Spleen (tissue), 11 donors: ENCODE data around the gene SLC8B1. TPM values are rescaled to one million over a fixed set of nuclear protein-coding genes. Genes with fewer than 3 reads are reported as not detected.

Experiments used
- DNase-seq: peaks from one replicate; pipeline ENCODE4 v3.0.0-alpha.2; 2020
- H3K27ac ChIP-seq, 8 donors: fragments of 200-600 bp; sonication (generic) in 7 of 8; 1 replicate in 4 of 8; 2 replicates in 4 of 8; pipeline versions ENCODE4 v1.5.0 to v1.8.0; 2016 to 2021; ENCODE audit warnings: inconsistent platforms in 4 of 8, mild to moderate bottlenecking in 4 of 8, moderate library complexity in 1 of 8
- H3K27me3 ChIP-seq, 7 donors: fragments of 200-600 bp; sonication (generic) in 6 of 7; replicated peaks in 1 of 7; 1 replicate in 4 of 7; 2 replicates in 3 of 7; pipeline versions ENCODE4 v1.5.0 to v1.8.0; 2016 to 2021; ENCODE audit warnings: inconsistent platforms in 3 of 7, mild to moderate bottlenecking in 1 of 7
- H3K36me3 ChIP-seq, 6 donors: fragments of 200-600 bp; sonication (generic) in 5 of 6; 1 replicate in 4 of 6; 2 replicates in 2 of 6; pipeline versions ENCODE4 v1.5.0 to v1.8.0; 2016 to 2021; ENCODE audit warnings: inconsistent platforms in 2 of 6
- H3K4me1 ChIP-seq, 6 donors: fragments of 200-600 bp; sonication (generic) in 5 of 6; 1 replicate in 3 of 6; 2 replicates in 3 of 6; pipeline versions ENCODE4 v1.5.0 to v1.8.0; 2016 to 2021; ENCODE audit warnings: inconsistent platforms in 3 of 6
- H3K4me3 ChIP-seq, 8 donors: fragments of 200-600 bp; sonication (generic) in 7 of 8; 1 replicate in 4 of 8; 2 replicates in 4 of 8; pipeline versions ENCODE4 v1.5.0 to v1.8.0; 2016 to 2021; ENCODE audit warnings: inconsistent platforms in 4 of 8, mild to moderate bottlenecking in 4 of 8, moderate library complexity in 2 of 8
- H3K9me3 ChIP-seq, 8 donors: fragments of 200-600 bp; sonication (generic) in 7 of 8; 1 replicate in 4 of 8; 2 replicates in 4 of 8; pipeline versions ENCODE4 v1.5.0 to v1.8.0; 2016 to 2021; ENCODE audit warnings: inconsistent platforms in 4 of 8
- POLR2A ChIP-seq, 3 donors: fragments of 450-650 bp; IDR thresholded peaks; one replicate each; pipeline ENCODE4 v1.5.1; 2017; ENCODE audit warnings: antibody characterized with exemption in 3 of 3, mild to moderate bottlenecking in 1 of 3
- POLR2AphosphoS5 ChIP-seq, 3 donors: sonication (generic); formaldehyde crosslinking; IDR thresholded peaks; one replicate each; pipeline ENCODE4 v1.5.1; 2017; ENCODE audit warnings: antibody characterized with exemption in 3 of 3
- WGBS, 5 donors: extraction: QIAGEN DNeasy Blood & Tissue Kit in 3 of 5; methylation state at CpG; one replicate each; pipeline versions ENCODE4 v1.1.5 to v1.1.7; 2013 to 2018; 5-methylcytosine and 5-hydroxymethylcytosine counted together
- intact Hi-C: fragments of 100-400 bp; cut with DNase I; formaldehyde crosslinking; loops from one replicate; pipeline ENCODE4 v1.15.0; 2023; ENCODE audit warnings: low total_unique reads
- polyA plus RNA-seq, 3 donors: library from polyadenylated mRNA; stranded (reverse); fragments of 200-250 nt; gene quantifications; one replicate each; pipeline ENCODE4 v1.2.1, GENCODE V29; 2013
- total RNA-seq, 7 donors: library from RNA; depleted of rRNA in 3 of 7; stranded (reverse); fragments of >200 nt in 3 of 7; fragmentation: NEBNext Ultra II Directional in 4 of 7; extraction: Animal tissue kit (Norgen Biotek cat#: 25700) in 4 of 7; gene quantifications; one replicate each; pipeline versions ENCODE4 v1.1.0 to v1.2.1, GENCODE V29; 2016 to 2021
- TF ChIP-seq, protein P1 (sequence below), 11 experiments: fragments of 200-600 bp in 7 of 11; fragments of 450-650 bp in 4 of 11; sonication (generic) in 4 of 11; IDR thresholded peaks in 8 of 11; conservative IDR thresholded peaks in 3 of 11; 1 replicate in 7 of 11; 2 replicates in 4 of 11; pipeline versions ENCODE4 v1.4.0 to v1.8.0; 2016 to 2021; ENCODE audit warnings: antibody characterized with exemption in 11 of 11, inconsistent platforms in 4 of 11, mild to moderate bottlenecking in 1 of 11
- donor health status: healthy with polysubstance abuse.
- donor health status: DM: no; HTN: no; CAD: no; lungs with moderate emphysema.
- donor health status: DM: no; HTN: no; CAD: no.
- donor health status: Bipolar disorder and iron deficiency.
- donor health status: healthy.
- donor health status: DM: no; HTN: no; CAD: no.
- donor health status: DM: yes; HTN: yes; CAD: no.

Gene SLC8B1
- total and polyA plus RNA-seq, 10 donors, result 15.0 to 126 (median 71.1) TPM

DNA sequence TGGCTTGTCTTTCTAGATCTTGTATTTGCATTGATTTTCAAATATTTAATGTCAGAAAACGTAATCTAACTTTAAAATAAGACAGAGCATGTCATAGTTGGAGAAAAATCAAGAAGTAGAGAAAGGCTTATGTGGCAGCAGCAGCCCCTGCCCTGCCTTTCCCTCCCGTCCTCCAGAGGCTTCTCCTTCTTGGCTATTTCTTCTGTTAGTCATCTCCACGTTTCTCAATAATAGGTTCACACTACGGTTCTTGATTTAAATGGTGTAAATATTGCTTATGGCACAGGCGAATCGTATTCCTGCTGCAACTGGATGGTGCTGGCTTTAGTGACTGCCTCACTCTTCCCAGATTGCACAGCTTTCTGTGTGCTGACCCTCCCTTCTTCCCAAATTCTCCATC, 42.8 kb downstream of the SLC8B1 start:
- TF ChIP-seq POLR2A (IDR thresholded peaks at IDR 0.05) (no peak), POLR2AphosphoS5 (IDR thresholded peaks at IDR 0.05) (no peak)
- TF ChIP-seq, protein P1, sequence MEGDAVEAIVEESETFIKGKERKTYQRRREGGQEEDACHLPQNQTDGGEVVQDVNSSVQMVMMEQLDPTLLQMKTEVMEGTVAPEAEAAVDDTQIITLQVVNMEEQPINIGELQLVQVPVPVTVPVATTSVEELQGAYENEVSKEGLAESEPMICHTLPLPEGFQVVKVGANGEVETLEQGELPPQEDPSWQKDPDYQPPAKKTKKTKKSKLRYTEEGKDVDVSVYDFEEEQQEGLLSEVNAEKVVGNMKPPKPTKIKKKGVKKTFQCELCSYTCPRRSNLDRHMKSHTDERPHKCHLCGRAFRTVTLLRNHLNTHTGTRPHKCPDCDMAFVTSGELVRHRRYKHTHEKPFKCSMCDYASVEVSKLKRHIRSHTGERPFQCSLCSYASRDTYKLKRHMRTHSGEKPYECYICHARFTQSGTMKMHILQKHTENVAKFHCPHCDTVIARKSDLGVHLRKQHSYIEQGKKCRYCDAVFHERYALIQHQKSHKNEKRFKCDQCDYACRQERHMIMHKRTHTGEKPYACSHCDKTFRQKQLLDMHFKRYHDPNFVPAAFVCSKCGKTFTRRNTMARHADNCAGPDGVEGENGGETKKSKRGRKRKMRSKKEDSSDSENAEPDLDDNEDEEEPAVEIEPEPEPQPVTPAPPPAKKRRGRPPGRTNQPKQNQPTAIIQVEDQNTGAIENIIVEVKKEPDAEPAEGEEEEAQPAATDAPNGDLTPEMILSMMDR (IDR thresholded peaks at IDR 0.05 in 8 of 11, conservative IDR thresholded peaks at IDR 0.05 in 3 of 11), result no peak
- no peaks in the 10 kb centered on the region for H3K27me3 ChIP-seq
- no peak overlapping the region for H3K27ac ChIP-seq
- intact Hi-C loops, result no loop called here
- peaks cover 0 to 11% (median 0%) of the 10 kb centered on the region in 6 donors for H3K4me1 ChIP-seq
- H3K4me3 ChIP-seq, result no peak overlapping the region
- 87 to 94% (median 89%) methylated on average over 6 of the region's 6 CpGs for WGBS, 5 donors
- no peaks in the 10 kb centered on the region for H3K9me3 ChIP-seq
- no peak for DNase-seq
- peaks cover 2 to 100% (median 94%) of the 10 kb centered on the region in 6 donors for H3K36me3 ChIP-seq

DNA sequence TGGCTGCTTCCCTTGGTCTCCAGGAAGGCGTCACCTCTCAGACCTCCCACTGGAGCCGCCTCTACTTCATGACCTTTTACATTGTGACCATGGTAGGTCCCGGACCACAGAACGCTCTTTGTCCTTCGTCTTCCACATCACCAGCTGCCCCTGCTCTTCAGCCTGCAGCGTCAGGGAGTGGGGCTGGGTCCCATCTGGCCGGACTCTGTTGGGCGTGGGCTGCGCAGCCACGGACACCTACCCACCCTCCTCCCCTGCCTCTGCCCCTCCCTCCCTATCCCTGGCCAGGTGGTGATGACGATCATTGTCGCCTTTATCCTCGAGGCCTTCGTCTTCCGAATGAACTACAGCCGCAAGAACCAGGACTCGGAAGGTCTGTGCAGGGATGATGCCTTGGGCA, 43.3 kb downstream of the SLC8B1 start:
- H3K4me3 ChIP-seq, result no peak overlapping the region
- DNase-seq, result no peak
- H3K36me3 ChIP-seq, result peaks cover 2 to 100% (median 96%) of the 10 kb centered on the region in 6 donors
- intact Hi-C loops, result no loop called here
- no peaks in the 10 kb centered on the region for H3K9me3 ChIP-seq
- H3K4me1 ChIP-seq, result peaks cover 0 to 9% (median 0%) of the 10 kb centered on the region in 6 donors
- WGBS, 5 donors, result 92 to 96% (median 95%) methylated on average over 17 of the region's 17 CpGs
- peak in 2 of 3 donors; percentile 7 to 61 for TF ChIP-seq POLR2AphosphoS5 (IDR thresholded peaks at IDR 0.05)
- TF ChIP-seq, protein P1 (IDR thresholded peaks at IDR 0.05 in 8 of 11, conservative IDR thresholded peaks at IDR 0.05 in 3 of 11), result no peak
- H3K27ac ChIP-seq, result no peak overlapping the region
- H3K27me3 ChIP-seq, result no peaks in the 10 kb centered on the region

DNA sequence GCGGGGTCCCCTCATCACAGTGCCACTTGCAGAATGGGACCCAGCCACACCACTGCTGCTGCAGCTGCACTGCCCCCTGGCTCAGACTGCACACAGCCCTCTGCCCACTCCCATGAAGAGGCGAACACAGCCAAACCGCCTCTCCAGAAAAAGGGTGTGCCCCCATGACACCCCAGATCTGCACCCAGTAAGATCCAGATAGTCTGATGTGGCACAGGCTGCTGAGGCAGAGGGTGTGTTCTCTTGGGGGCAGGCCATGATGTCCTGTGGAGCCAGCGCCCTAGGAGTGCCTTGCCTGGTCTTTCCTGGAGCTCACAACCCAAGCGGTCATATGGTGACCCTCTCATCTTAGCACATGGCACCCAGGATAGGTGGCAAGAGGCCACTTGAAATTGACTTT, 44.4 kb downstream of the SLC8B1 start:
- no peak overlapping the region for H3K4me3 ChIP-seq
- DNase-seq, result no peak
- TF ChIP-seq POLR2A (IDR thresholded peaks at IDR 0.05) (no peak), POLR2AphosphoS5 (IDR thresholded peaks at IDR 0.05) (peak in 1 of 3 donors; percentile 20)
- H3K9me3 ChIP-seq, result no peaks in the 10 kb centered on the region
- H3K27me3 ChIP-seq, result no peaks in the 10 kb centered on the region
- peaks cover 2 to 100% (median 96%) of the 10 kb centered on the region in 6 donors for H3K36me3 ChIP-seq
- no peak overlapping the region for H3K27ac ChIP-seq
- 90 to 100% (median 97%) methylated on average over 3 to 5 of the region's 5 CpGs for WGBS, 5 donors
- peaks cover 0 to 9% (median 0%) of the 10 kb centered on the region in 6 donors for H3K4me1 ChIP-seq
- intact Hi-C loops, result no loop called here

DNA sequence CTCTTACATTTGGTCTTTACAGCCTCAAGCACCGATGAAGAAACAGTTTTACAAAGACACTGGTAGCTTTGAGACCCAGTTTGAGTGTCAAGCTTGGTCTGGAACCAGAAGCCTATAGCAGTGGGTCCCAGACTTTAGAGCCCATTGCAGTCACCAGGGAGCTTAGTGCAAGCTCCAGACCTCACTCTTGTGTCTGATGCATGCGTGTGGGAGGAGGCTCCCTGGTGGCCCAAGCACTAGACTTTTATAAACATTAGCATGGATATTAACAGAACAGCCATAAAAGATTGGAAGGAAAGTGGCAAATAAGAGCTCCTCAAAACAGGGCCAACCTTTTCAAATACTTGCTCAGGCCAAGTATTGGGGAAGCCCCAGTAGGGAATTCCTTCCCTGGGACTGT, 45.5 kb downstream of the SLC8B1 start:
- H3K27me3 ChIP-seq, result no peaks in the 10 kb centered on the region
- no peak overlapping the region for H3K27ac ChIP-seq
- intact Hi-C loops, result no loop called here
- DNase-seq, result no peak
- TF ChIP-seq POLR2A (IDR thresholded peaks at IDR 0.05), result no peak
- no peak overlapping the region for H3K4me3 ChIP-seq
- H3K4me1 ChIP-seq, result peaks cover 0 to 9% (median 0%) of the 10 kb centered on the region in 6 donors
- 90 to 93% (median 91%) methylated on average over 2 of the region's 2 CpGs for WGBS, 5 donors
- H3K9me3 ChIP-seq, result no peaks in the 10 kb centered on the region
- peaks cover 2 to 100% (median 97%) of the 10 kb centered on the region in 6 donors for H3K36me3 ChIP-seq

DNA sequence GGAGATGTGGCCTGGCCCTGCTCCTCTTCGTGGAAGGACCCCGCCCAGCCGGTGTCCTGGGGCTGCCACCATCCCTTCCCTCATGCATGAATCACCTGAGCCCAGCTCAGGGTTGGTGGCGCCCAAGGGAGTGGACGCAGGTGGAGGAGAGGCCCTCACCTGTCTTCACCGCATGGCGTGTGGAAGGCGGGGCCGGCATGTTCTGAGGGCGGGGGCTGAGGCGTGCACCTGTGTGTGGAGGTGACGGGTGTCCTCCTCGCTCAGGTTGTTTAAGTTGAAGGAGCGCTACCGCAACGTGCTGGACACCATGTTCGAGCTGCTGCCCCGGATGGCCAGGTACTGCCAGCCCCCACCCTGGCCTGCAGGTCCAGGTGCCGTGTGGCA, 47.0 kb downstream of the SLC8B1 start:
- intact Hi-C loops, result no loop called here
- no peak for DNase-seq
- TF ChIP-seq, protein P1 (IDR thresholded peaks at IDR 0.05 in 8 of 11, conservative IDR thresholded peaks at IDR 0.05 in 3 of 11), result no peak
- TF ChIP-seq POLR2AphosphoS5 (IDR thresholded peaks at IDR 0.05), result peak in 1 of 3 donors; percentile 37

More for the DNA sequence above, 47.0 kb downstream of the SLC8B1 start:
- 96 to 98% (median 96%) methylated on average over 16 to 19 of the region's 19 CpGs for WGBS, 5 donors
- peaks cover 0 to 100% (median 92%) of the 10 kb centered on the region in 6 donors for H3K36me3 ChIP-seq
- no peak overlapping the region for H3K4me3 ChIP-seq
- peaks cover 0 to 9% (median 0%) of the 10 kb centered on the region in 6 donors for H3K4me1 ChIP-seq
- no peak overlapping the region for H3K27ac ChIP-seq
- H3K9me3 ChIP-seq, result no peaks in the 10 kb centered on the region
- H3K27me3 ChIP-seq, result no peaks in the 10 kb centered on the region
